HG03521 (cell line): ENCODE results near the gene F11R.
"Not testable (repeated sequence)": the region's sequence is repeated elsewhere in the genome, so short reads cannot be mapped to it uniquely, and the experiment has no call there.

Experiments used
- ATAC-seq: cut with Tn5 transposase; IDR thresholded peaks from one replicate; pipeline ENCODE4 v1.9.1; 2021; ENCODE audit warnings: mild to moderate bottlenecking, moderate library complexity; ENCODE audit not compliant: unreplicated experiment

Gene F11R

GRCh38 chr1:160978510-160978927, 42.4 kb downstream of the F11R start:
- ATAC-seq: no peak

- no peak for ATAC-seq
Observed at GRCh38 chr1:160975026-160975425, 45.9 kb downstream of the F11R start.

- no peak for ATAC-seq
Observed at GRCh38 chr1:160973491-160973890, 47.5 kb downstream of the F11R start.

- no peak for ATAC-seq
Observed at GRCh38 chr1:160972939-160973338, 48.0 kb downstream of the F11R start.

GRCh38 chr1:160971618-160972056, 49.3 kb downstream of the F11R start:
- no peak for ATAC-seq

- no peak for ATAC-seq
Observed at GRCh38 chr1:160963521-160963920, 57.4 kb downstream of the F11R start.

- ATAC-seq: no peak
Observed at GRCh38 chr1:160961419-160961818, 59.5 kb downstream of the F11R start.

GRCh38 chr1:160956966-160957365, 64.0 kb downstream of the F11R start:
- no peak for ATAC-seq

- peak; percentile 61 for ATAC-seq
Observed at GRCh38 chr1:160954158-160955104, 66.5 kb downstream of the F11R start, which contains the start of gene ITLN2. ITLN2 (minus strand) TSS chr1:160954809; CDS start chr1:160954741, 68 bp downstream.

GRCh38 chr1:160953030-160953429, 67.9 kb downstream of the F11R start:
- no peak for ATAC-seq

GRCh38 chr1:160952129-160952510, 68.8 kb downstream of the F11R start:
- ATAC-seq: no peak

GRCh38 chr1:160951443-160952128, 69.4 kb downstream of the F11R start:
- no peak for ATAC-seq

- no peak for ATAC-seq
Observed at GRCh38 chr1:160950657-160951056, 70.3 kb downstream of the F11R start.

GRCh38 chr1:160949881-160950280, 71.1 kb downstream of the F11R start:
- no peak for ATAC-seq

GRCh38 chr1:160949216-160949880, 71.6 kb downstream of the F11R start:
- ATAC-seq: not testable (repeated sequence)

GRCh38 chr1:160947174-160947759, 73.7 kb downstream of the F11R start:
- ATAC-seq: not testable (repeated sequence)

GRCh38 chr1:160945881-160946280, 75.1 kb downstream of the F11R start:
- not testable (repeated sequence) for ATAC-seq
